GM12865 (cell line): ENCODE data around the gene PCAT7.
"Not testable (repeated sequence)": the region's sequence is repeated elsewhere in the genome, so short reads cannot be mapped to it uniquely, and the experiment has no call there.

ENCODE experiments used
- DNase-seq: peaks from one replicate; pipeline ENCODE4 v3.0.0; 2010; ENCODE audit warnings: low read depth
- H3K4me3 ChIP-seq: 2 replicates; pipeline ENCODE4 v1.5.1; 2011; ENCODE audit warnings: mild to moderate bottlenecking, low read depth, low read length, control low read depth
- TF ChIP-seq, protein P1 (sequence below): IDR thresholded peaks from 2 replicates; pipeline ENCODE4 v1.5.1; 2011; ENCODE audit warnings: low read length, control low read depth, low read depth, inconsistent platforms; ENCODE audit not compliant: insufficient read depth; ENCODE audit errors: missing control alignments

PCAT7 gene

GRCh38 chr9:94591876-94592275, 37.0 kb downstream of the PCAT7 start:
- DNase-seq = no peak
- TF ChIP-seq, protein P1, sequence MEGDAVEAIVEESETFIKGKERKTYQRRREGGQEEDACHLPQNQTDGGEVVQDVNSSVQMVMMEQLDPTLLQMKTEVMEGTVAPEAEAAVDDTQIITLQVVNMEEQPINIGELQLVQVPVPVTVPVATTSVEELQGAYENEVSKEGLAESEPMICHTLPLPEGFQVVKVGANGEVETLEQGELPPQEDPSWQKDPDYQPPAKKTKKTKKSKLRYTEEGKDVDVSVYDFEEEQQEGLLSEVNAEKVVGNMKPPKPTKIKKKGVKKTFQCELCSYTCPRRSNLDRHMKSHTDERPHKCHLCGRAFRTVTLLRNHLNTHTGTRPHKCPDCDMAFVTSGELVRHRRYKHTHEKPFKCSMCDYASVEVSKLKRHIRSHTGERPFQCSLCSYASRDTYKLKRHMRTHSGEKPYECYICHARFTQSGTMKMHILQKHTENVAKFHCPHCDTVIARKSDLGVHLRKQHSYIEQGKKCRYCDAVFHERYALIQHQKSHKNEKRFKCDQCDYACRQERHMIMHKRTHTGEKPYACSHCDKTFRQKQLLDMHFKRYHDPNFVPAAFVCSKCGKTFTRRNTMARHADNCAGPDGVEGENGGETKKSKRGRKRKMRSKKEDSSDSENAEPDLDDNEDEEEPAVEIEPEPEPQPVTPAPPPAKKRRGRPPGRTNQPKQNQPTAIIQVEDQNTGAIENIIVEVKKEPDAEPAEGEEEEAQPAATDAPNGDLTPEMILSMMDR = no peak
- no peak overlapping the region for H3K4me3 ChIP-seq

DNA sequence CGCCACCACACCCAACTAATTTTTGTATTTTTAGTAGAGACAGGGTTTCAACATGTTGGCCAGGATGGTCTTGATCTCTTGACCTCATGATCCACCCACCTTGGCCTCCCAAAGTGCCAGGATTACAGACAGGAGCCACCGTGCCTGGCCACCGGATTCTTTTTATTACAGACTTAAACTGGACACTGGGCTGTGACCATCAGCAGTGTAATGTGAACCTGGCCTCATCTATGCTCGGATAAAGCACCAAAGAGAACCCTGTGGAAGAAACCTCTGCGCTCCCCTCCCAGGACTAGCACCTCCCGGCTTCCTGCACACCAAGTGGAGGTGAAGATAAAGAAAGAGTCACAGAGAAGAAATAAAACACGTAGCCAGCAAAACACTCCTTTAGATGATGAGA, 37.8 kb downstream of the PCAT7 start:
- H3K4me3 ChIP-seq, DNase-seq: not testable (repeated sequence)

GRCh38 chr9:94593459-94594345, 38.8 kb downstream of the PCAT7 start, which contains the start of gene FBP2:
Gene FBP2 (minus strand): TSS chr9:94593824. CDS start chr9:94593726, 98 bp downstream.
- no peak within 1 kb of the TSS for H3K4me3 ChIP-seq
- TF ChIP-seq, protein P1 = no peak
- no peak for DNase-seq

DNA sequence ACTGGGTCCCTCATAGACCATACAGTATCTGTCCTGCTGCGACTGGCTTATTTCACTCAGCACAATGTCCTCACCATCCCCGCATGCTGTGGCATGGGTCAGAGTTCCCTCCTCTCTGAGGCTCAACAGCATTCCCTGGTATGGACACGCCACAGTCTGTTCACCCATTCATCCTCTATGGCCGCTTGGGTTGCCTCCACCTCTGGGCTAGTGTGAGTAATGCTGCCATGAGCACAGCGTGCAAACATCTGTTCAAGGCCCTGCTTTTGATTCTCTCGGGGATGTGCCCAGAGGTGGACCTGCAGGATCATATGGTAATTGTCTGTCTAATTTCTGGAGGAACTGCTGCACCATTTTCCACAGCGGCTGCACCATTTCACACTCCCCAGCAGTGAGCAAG, 44.2 kb downstream of the PCAT7 start:
- TF ChIP-seq, protein P1 = no peak
- DNase-seq = no peak
- no peak overlapping the region for H3K4me3 ChIP-seq

- H3K4me3 ChIP-seq = no peak overlapping the region
- DNase-seq = no peak
- TF ChIP-seq, protein P1 = no peak
These were observed 45.4 kb downstream of the PCAT7 start for GRCh38 chr9:94600258-94600657.

GRCh38 chr9:94600715-94601114, 45.8 kb downstream of the PCAT7 start:
- TF ChIP-seq, protein P1 = no peak
- no peak for DNase-seq
- H3K4me3 ChIP-seq = no peak overlapping the region

DNA sequence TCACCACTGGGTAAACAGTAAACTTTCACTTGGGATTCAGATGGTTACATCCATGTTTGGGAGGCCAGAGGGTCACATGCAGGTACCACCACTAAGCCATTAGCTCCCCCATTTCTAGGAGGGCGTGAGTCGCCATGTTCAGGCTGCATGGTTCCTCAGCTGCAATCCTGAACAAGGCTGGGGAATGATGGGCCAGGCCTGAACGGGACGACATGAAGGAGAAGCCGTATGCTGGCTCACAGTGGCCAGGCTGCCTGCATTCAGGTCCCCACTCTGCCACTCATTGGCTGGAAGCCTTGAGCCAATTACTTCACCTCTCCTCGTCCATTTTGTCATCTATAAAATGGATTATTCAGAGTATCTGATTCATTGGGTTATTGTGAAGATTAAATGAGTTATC, 47.8 kb downstream of the PCAT7 start:
- TF ChIP-seq, protein P1 = no peak

More for the DNA sequence above, 47.8 kb downstream of the PCAT7 start:
- H3K4me3 ChIP-seq = no peak overlapping the region
- DNase-seq = no peak
